Measurements from ENCODE around the gene TTLL11. TPM values are rescaled to one million over a fixed set of nuclear protein-coding genes. Genes with fewer than 3 reads are reported as not detected.
"Not testable (repeated sequence)": the region's sequence is repeated elsewhere in the genome, so short reads cannot be mapped to it uniquely, and the experiment has no call there.

The TTLL11 gene
- total RNA-seq, 1 experiment from 2014 or later: 2.5 TPM

- DNase-seq (ENCODE audit: low spot score): no peak
Measured at GRCh38 chr9:121816449-121816817, 276.7 kb downstream of the TTLL11 start.

- no peak for DNase-seq (ENCODE audit: low spot score)
Measured at GRCh38 chr9:121815546-121816448, 277.3 kb downstream of the TTLL11 start.

GRCh38 chr9:121815084-121815483 lies 278.0 kb downstream of the TTLL11 start:
- DNase-seq (ENCODE audit: low spot score): no peak

GRCh38 chr9:121814594-121814993 lies 278.5 kb downstream of the TTLL11 start:
- no peak for DNase-seq (ENCODE audit: low spot score)

GRCh38 chr9:121813519-121814210 lies 279.4 kb downstream of the TTLL11 start:
- DNase-seq (ENCODE audit: low spot score): no peak

- DNase-seq (ENCODE audit: low spot score): no peak
Measured at GRCh38 chr9:121812159-121812735, 280.9 kb downstream of the TTLL11 start.

- no peak for DNase-seq (ENCODE audit: low spot score)
Measured at GRCh38 chr9:121811751-121812150, 281.4 kb downstream of the TTLL11 start.

GRCh38 chr9:121811140-121811539 lies 282.0 kb downstream of the TTLL11 start:
- DNase-seq (ENCODE audit: low spot score): no peak

- no peak for DNase-seq (ENCODE audit: low spot score)
Measured at GRCh38 chr9:121810489-121810888, 282.6 kb downstream of the TTLL11 start.

GRCh38 chr9:121809356-121810050 lies 283.6 kb downstream of the TTLL11 start:
- no peak for DNase-seq (ENCODE audit: low spot score)

GRCh38 chr9:121808781-121809180 lies 284.3 kb downstream of the TTLL11 start:
- no peak for DNase-seq (ENCODE audit: low spot score)

- DNase-seq (ENCODE audit: low spot score): no peak
Measured at GRCh38 chr9:121807823-121808278, 285.3 kb downstream of the TTLL11 start.

- no peak for DNase-seq (ENCODE audit: low spot score)
Measured at GRCh38 chr9:121807069-121807822, 285.9 kb downstream of the TTLL11 start.

GRCh38 chr9:121802753-121803152 lies 290.4 kb downstream of the TTLL11 start:
- no peak for DNase-seq (ENCODE audit: low spot score)

- no peak for DNase-seq (ENCODE audit: low spot score)
Measured at GRCh38 chr9:121801579-121801978, 291.5 kb downstream of the TTLL11 start.

- no peak for DNase-seq (ENCODE audit: low spot score)
Measured at GRCh38 chr9:121800376-121800775, 292.7 kb downstream of the TTLL11 start.

- no peak for DNase-seq (ENCODE audit: low spot score)
Measured at GRCh38 chr9:121798941-121799340, 294.2 kb downstream of the TTLL11 start.

- no peak for DNase-seq (ENCODE audit: low spot score)
Measured at GRCh38 chr9:121797081-121797480, 296.0 kb downstream of the TTLL11 start.

GRCh38 chr9:121794334-121794733 lies 298.8 kb downstream of the TTLL11 start:
- DNase-seq (ENCODE audit: low spot score): not testable (repeated sequence)

GRCh38 chr9:121792476-121792875 lies 300.6 kb downstream of the TTLL11 start:
- DNase-seq (ENCODE audit: low spot score): not testable (repeated sequence)

GRCh38 chr9:121790841-121791240 lies 302.3 kb downstream of the TTLL11 start:
- no peak for DNase-seq (ENCODE audit: low spot score)

Data from HT-29 (cell line).